Cardiac septum (tissue), 1 donor: ENCODE measurements around the gene ACSS1. TPM values are rescaled to one million over a fixed set of nuclear protein-coding genes. Genes with fewer than 3 reads are reported as not detected.

ENCODE experiments used
- DNase-seq: peaks from one replicate; pipeline ENCODE4 v3.0.0-alpha.2; 2020; ENCODE audit warnings: low spot score
- intact Hi-C: fragments of 100-400 bp; cut with DNase I; formaldehyde crosslinking; loops from one replicate; pipeline ENCODE4 v1.14.0; 2022
- total RNA-seq: library from RNA; stranded (reverse); fragmentation: NEBNext Ultra II Directional; extraction: Animal tissue kit (Norgen Biotek cat#: 25700); gene quantifications from one replicate; pipeline ENCODE4 v1.2.1, GENCODE V29; 2021
- donor health status: DM: no; HTN: no; CAD: no.

ACSS1 gene
- total RNA-seq, 1 donor from 2014 or later = 47.6 TPM

- peak; percentile 63 for DNase-seq
These were observed 7.2 kb downstream of the ACSS1 start for GRCh38 chr20:25050501-25051350.

GRCh38 chr20:25050082-25050481, 7.9 kb downstream of the ACSS1 start:
- peak; percentile 73 for DNase-seq
- intact Hi-C loops = loop anchor here (5.0 to 10.0 kb wide), 3 partner anchors 145 to 1695 kb away; partner anchors contain the start of genes ENTPD6 and NXT1

More at GRCh38 chr20:25050501-25051350, 7.2 kb downstream of the ACSS1 start:
- intact Hi-C loops = loop anchor here (5.0 to 10.0 kb wide), 3 partner anchors 144 to 1696 kb away; partner anchors contain the start of genes ENTPD6 and NXT1

GRCh38 chr20:25049261-25050060, 8.5 kb downstream of the ACSS1 start:
- peak; percentile 72 for DNase-seq
- intact Hi-C loops = loop anchor here (5.0 to 10.0 kb wide), 3 partner anchors 145 to 1695 kb away; partner anchors contain the start of genes ENTPD6 and NXT1

- peak; percentile 74 for DNase-seq
- intact Hi-C loops = no loop called here
These were observed 9.4 kb downstream of the ACSS1 start for GRCh38 chr20:25048519-25048952.

DNA sequence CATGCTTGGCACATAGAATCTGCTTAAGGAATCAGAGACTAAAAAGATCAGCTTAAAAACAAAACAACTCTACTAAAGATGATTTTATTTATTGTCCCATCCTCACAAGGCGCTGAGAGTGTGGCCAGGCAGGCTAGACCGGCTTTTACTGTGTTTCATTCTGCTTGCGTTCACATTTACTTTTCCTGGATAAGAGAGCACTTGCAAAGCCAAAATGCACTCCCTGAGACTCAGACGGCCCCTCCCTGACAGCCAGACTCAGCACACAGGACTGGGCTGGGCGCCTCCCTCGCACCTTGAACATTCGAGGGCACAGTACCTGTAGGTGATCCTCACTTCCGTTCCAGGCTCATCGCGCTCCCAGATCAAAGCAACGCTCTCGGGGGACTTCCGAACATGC, 10.2 kb downstream of the ACSS1 start:
- peak; percentile 50 for DNase-seq
- intact Hi-C loops = no loop called here

DNA sequence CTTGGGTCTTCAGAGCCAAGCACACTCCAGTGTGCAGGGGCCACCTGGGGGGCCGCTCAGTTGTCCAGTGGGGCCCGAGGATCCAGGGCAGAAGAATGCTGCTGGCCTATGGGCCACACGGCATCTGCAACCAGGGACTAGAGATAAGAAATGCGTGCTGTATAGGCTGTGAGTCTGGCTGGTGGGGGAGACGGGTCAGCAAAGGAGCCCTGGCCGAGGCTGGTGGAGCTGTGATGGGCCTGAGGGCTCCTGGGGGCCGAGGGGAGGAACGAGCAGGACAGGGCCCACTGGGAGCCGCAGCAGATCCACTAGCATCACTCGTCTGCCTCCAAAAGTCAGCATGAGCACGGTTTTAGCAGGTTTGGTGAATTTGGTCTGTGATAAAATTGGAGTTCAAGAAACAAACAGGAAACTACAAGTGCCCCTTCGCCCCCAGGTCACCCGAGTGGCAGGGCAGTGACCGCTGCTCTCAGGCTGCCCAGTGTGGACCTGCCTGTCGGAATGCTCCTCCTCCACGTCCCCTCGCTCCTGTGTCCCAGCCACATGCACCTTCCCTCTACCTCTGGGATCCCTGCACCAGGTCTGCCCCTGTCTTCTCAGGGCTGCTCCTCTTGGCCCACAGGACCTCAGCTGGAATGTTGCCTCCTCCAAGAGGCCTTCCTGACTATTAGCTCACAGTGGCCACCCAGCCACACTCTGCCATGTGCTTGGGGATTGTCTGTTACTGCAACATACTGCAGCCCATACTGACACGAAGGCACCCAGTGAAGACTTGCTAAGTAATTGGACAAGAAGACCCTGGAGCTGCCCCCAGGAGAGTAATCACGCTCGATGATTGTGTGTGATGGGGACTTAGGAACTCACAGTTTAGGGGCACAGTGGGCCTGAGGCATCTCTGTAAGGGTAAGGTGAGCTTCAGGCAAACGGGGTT, 10.9 kb downstream of the ACSS1 start:
- intact Hi-C loops = no loop called here
- peak; percentile 65 for DNase-seq

- DNase-seq = peak; percentile 82
- intact Hi-C loops = no loop called here
These were observed 11.7 kb downstream of the ACSS1 start for GRCh38 chr20:25046181-25046641.

- peak; percentile 71 for DNase-seq
- intact Hi-C loops = no loop called here
These were observed 12.6 kb downstream of the ACSS1 start for GRCh38 chr20:25045343-25045712.

DNA sequence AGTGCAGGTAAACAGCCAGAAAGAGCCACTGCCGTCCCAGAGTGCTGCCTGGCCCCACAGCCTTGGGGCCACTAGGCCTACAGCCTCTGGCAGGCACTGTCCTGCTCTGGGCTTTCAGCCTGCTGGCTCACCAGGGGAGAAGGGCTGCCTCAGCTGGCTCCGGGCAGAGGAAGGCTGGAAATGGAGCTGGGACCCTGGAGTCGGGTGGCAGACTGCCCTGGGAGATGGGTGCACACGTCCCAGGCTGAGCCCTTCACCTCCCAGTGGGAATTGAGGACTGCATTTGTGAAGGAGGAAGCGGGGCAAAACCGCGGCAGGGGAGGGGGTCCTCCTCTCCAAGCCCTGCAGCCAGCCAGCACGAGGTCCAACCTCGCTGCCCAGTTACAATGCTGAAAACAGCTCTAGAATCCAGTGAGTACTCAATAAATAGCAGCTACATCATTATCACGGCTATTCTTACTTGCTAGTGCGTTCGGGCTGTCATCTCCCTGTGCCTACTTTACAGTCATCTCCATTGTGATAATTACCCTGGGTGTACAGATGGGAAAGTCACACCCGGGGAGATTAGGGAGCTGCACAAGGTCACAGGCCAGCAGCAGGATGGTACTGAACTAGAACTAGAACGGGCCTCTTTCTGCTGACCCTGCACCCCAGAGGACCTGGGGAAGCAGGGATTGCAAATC, 13.1 kb downstream of the ACSS1 start:
- intact Hi-C loops = no loop called here
- DNase-seq = peak; percentile 76

- DNase-seq = no peak
- intact Hi-C loops = no loop called here
These were observed 13.7 kb downstream of the ACSS1 start for GRCh38 chr20:25044261-25044560.

- intact Hi-C loops = loop anchor here (2.0 kb wide), 1 partner anchor 13 kb away; no protein-coding TSS in a partner anchor
- DNase-seq = peak; percentile 70
These were observed 14.3 kb downstream of the ACSS1 start for GRCh38 chr20:25043499-25044260.

GRCh38 chr20:25042531-25043498, 15.1 kb downstream of the ACSS1 start:
- DNase-seq = peak; percentile 87
- intact Hi-C loops = loop anchor here (2.0 kb wide), 1 partner anchor 14 kb away; no protein-coding TSS in a partner anchor

- DNase-seq = peak; percentile 67
- intact Hi-C loops = loop anchor here (2.0 kb wide), 1 partner anchor 15 kb away; no protein-coding TSS in a partner anchor
These were observed 16.0 kb downstream of the ACSS1 start for GRCh38 chr20:25041813-25042530.

DNA sequence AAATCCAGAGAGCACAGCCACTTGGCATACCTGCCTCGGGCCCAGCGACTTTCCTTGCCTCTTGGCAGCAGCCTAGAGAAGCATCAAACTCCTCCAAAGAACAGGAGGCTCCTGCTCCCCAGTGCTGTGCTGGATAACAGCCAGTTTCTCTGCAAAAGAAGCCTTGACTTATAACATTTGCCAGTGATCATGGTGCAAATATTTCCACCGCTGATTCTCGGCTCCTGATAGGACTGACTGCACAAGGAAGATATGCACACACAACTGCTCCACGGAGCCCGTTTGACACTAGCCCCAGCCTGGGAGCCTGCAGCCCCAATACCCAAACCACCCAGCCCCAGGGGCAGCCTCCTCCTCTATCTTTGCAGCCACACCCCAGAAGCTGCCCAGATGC, 17.5 kb downstream of the ACSS1 start:
- intact Hi-C loops = no loop called here
- no peak for DNase-seq

DNA sequence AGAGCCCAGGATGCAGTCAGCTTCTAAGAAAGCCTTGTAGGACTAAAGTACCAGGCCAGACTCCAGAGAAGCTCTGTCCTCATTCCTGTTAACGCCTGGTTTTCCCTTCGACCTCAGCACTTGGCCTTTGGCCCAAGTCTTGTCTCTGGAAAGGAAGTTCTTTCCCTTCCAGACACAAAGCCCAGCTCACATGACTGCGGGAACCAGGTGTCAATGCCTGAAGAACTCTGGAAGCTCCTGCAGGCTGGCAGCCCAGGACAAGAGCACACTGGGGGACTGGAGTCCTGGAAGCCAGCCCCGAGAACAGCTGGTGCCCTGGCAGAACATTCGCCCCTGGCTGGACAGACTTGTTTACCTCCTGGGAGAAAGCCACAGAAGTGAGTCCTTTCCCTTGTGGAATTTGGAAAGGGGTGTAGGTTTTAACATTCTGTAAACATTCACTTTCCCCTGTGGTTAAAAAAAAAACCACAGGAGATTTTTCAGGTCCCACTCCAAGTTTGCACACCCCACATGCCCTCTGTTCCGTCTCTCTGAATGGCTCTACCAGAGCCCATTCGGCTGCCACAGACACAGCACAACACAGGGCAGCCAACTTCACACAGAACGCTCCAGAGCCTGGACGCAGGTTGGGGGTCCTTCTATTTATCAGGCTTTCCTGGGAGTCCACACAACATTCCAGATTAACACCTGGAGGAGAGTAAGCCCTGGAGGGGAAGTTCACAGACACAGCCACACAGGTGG, 18.1 kb downstream of the ACSS1 start:
- DNase-seq = peak; percentile 93
- intact Hi-C loops = no loop called here
